ENCODE results near the gene RAPGEF1. TPM values are rescaled to one million over a fixed set of nuclear protein-coding genes. Genes with fewer than 3 reads are reported as not detected.
"Not testable (repeated sequence)": the region's sequence is repeated elsewhere in the genome, so short reads cannot be mapped to it uniquely, and the experiment has no call there.

RAPGEF1 gene
- total RNA-seq, 1 donor from 2014 or later, result 32.1 TPM

DNA sequence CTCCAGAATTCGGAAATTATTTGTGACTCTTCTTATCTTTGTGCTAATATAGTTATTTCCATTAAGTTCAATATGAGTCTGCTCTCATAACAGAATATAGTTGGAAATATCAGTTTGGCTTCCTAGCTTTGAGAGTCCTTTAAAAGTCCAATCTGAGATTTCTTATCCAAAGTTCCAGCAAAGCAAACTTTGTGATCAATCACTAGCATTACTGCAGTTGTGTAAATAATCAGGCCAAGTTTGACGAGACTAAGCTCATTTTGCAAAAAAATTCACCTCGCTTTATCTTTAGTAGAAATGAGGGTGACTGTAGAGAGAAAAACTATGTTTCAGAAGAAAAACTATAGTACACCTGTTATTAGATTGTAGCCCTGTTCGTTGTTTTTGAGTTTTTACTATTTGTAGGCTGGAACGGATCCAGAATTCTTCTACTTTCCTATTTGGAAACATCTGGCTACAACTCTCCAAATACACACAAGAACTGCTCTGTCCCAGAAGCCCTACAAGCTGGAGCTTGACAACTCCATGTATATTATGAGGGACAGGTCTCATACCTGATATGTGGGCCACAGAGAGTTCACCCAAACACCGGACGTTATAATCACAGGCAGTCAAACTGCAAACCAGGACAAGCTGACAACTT is 47.8 kb downstream of the RAPGEF1 start:
- DNase-seq (ENCODE audit: low read depth in 2 of 2), result peak in 1 of 2 donors; percentile 53

DNA sequence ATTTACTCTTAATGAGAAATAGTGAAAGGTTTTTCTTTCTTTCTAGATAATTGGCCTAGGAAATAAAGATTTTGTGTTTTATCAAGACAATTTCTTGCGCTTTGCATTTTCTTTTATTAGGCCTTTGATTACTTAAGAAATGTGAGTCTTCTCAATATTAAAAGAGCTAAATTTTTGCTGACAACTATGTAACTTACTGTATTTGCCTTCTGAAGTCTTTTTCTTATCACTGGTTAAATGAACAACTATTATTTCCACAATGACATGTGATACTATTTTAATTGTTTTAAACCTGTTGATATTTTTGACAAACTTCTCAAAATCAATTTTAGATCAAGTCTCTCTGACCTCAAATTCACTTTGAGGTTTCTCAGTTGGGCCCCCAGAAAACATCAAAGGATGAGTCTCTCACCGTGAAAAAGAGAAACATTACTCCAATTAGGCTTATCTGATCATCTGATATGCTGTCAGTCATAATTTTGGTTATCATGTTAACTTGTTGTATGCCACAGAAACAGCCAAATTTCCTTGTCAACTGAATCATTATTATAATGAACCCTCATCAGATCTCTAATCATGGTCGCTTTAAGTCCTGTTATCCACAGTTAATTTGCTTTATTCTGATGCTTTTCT is 48.8 kb downstream of the RAPGEF1 start:
- no peak for DNase-seq (ENCODE audit: low read depth in 2 of 2)

DNA sequence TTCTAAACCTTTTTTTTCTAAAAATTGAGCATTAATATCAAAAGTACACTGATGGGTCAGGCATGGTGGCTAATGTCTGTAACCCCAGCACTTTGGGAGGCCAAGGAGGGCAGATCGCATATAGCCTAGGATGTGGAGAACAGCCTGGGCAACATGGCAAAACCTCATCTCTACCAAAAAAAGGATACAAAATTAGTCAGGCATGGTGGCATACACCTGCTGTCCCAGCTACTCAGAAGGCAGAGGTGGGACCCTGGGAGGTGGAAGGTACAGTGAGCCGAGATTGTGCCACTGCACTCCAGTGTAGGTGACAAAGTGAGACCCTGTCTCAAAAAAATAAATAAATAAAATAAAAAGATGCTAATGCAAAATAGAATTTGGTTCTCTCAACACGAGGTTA is 49.4 kb downstream of the RAPGEF1 start:
- no peak for DNase-seq (ENCODE audit: low read depth in 2 of 2)

DNA sequence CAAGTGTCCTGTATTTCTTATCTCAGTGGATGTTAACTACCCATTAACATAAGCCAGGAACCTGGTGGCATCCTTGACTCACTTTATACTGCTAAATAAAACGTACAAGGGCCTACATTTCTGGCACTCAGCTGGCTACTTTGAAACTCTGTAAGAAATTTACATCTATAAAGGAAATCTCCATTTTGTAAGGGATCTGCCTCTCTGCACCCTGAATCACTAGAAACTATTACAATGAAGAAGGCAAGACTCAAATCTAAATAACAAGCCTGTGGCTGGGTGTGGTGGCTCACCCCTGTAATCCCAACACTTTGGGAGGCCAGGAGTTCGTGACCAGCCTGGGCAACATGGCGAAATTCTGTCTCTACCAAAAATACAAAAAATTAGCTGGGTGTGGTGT is 51.5 kb downstream of the RAPGEF1 start:
- DNase-seq (ENCODE audit: low read depth in 2 of 2), result no peak

DNA sequence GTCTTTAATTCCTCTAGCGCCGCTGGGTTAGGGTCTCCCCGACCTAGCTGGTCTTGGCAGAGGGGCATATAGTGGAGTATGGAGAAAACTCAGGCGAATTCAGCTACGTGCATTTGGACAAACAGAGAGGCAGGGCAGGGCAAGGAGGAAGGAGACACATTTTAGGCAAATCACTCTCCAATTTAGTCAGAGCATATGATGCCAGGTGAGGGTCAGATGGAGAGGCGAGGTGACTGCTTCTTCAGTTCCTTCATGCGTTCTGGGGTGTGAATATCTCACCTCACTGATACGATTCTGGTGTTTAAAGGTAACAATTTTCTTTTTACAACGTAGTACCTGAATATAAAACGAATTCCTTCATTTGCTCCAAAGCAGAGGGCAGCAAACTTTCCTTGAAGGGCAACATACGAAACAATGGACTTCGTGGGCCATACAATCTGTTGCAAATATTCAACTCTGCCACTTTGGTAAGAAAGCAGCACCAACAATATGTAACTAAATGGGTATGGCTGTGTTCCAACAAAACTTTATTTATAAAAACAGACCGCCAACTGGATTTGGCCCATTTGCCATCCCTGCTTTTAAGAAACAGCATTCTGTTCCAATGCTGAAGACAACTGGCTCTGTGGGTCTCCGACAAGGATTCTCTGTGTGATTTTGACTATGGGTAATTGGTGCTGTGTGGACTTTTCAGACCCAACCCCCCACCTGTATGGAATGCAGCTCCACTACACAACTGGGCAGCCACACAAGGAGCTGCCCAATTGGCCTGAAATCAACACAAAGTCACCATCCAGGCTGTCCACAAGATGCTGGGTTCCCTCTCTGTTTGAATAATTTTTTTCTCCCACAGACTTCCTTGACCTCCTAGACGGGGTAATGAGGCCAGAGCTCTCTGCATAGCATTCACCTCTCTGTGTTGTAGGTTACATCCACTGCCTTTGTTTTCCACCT is 53.8 kb downstream of the RAPGEF1 start:
- no peak for DNase-seq (ENCODE audit: low read depth in 2 of 2)

DNA sequence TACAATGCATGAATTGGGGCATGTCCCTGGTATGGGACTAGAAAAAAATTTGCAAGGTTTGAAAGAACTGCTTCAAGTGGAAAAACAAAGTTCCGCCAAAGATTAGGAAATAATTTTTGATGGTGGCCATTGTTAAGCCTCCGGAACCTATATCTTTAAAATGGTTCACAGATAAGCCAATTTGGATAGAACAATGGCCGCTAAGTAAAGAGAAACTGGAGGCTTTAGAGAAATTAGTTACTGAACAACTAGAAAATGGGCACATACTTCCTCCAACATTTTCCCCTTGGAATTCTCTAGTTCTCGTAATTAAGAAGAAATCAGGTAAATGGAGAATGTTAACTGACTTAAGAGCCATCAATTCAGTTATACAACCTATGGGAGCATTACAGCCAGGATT is 56.8 kb downstream of the RAPGEF1 start:
- DNase-seq (ENCODE audit: low read depth in 2 of 2), result not testable (repeated sequence)

DNA sequence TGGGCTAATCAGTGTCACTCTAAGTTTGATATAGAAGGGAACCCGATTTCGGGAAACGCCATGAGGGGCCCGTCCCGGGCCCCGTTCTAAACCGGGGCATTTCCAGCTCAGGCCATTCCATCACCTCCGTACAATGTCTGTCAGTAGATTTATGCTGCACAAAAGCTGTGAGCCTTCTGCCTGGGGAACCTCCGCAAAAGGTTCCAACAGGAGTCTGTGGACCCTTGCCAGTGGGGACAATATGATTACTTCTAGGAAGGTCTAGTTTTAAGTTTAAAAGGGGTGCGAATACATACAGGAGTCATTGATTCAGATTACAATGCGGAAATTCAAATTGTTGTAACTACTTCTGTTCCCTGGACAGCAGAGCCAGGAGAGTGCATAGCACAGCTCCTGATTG is 57.6 kb downstream of the RAPGEF1 start:
- peak in 1 of 2 donors; percentile 58 for DNase-seq (ENCODE audit: low read depth in 2 of 2)

DNA sequence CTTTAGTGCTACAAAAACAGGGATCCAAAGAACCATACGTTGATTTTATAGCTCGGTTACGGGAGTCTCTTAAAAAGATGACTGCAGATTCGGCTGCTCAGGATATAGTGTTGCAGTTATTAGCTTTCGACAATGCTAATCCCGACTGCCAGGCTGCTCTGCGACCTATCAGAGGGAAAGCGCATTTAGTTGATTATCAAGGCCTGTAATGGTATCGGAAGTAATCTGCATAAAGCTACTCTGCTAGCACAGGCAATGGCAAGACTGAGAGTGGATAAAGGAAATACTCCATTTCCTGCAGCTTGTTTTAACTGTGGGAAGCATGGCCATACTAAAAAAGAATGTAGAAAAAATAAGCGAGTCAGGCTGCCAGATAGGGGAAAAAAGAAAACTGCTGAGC is 58.0 kb downstream of the RAPGEF1 start:
- peak; percentile 70 to 72 for DNase-seq (ENCODE audit: low read depth in 2 of 2)

DNA sequence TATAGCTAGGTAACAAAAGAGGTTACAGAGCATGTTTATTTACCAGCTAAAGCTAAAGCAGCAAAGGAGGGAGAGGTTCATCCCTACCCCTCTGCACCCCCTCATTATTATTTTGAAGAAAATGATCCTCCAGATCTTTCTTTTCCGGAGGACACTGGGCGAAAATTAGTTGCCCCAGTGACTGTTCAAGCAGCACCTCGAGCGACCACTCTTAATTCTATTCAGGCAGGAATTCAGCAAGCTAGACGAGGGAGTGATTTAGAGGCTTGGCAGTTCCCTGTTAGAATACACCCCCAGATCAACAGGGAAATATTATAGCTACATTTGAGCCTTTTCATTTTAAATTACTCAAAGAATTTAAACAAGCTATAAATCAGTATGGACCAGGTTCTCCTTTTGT is 58.8 kb downstream of the RAPGEF1 start:
- not testable (repeated sequence) for DNase-seq (ENCODE audit: low read depth in 2 of 2)

DNA sequence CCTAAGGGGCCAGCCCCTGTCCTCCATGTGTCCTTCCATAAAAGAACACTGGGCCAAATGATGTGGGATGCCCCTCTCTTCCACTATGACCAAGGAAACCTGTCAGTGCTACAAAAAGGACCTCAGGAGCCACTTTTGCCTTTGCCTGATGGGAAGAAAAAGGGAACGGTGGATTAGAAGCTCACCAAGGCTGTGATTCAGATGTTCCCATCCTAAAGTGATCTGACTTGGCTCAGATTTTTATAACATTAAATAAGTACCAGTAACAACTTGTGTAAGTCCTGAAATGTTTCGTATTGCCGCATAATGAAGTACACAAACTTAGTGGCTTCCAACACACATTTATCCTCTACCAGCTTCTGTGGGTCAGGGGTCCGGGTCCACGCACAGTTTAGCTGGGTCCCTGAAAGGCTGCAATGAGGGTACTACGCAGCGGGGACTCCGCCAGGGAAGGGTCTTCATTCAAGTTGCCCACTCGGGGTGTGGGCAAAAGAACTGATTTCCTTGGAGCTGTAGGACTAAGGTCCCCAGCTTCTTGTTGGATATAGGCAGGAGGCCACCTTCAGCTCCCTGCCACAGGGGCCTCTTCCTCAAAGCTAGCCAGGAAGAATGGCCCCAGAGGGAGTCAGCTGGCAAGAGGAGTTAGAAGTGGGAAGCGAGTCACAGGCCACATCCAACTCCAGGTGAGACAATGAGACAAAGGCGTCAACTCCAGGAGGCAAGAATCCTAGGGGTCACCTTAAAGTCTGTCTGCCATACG is 60.4 kb downstream of the RAPGEF1 start:
- DNase-seq (ENCODE audit: low read depth in 2 of 2), result no peak

DNA sequence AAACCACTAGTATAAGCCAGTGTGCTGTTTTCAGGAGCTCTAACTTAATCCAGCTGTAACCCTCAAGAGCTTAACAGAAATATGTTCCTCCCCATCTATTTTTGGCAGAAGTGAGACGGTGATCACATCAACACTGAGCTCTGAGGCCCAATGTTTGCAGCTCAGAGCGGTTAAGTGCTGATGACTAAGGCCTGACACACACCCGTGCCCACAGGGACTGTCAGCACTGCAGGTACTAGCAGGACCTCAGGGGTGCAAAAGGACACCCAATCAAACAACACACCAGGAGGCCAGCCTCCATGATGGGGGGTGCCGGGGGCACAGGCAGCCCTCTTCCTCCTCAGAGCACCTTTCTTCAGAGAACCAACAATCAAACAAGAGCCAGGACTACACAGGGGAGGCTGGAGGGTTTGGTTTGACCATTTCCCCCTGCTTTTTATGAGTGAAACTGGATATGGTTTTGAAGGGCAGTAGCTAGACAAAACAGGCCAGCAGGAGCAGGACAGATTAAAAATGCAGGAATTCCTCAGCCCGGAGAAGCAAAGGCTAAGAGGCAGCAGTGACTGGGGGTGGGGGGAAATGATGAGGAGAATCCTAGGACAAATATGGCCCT is 61.3 kb downstream of the RAPGEF1 start:
- peak; percentile 75 to 91 for DNase-seq (ENCODE audit: low read depth in 2 of 2)

DNA sequence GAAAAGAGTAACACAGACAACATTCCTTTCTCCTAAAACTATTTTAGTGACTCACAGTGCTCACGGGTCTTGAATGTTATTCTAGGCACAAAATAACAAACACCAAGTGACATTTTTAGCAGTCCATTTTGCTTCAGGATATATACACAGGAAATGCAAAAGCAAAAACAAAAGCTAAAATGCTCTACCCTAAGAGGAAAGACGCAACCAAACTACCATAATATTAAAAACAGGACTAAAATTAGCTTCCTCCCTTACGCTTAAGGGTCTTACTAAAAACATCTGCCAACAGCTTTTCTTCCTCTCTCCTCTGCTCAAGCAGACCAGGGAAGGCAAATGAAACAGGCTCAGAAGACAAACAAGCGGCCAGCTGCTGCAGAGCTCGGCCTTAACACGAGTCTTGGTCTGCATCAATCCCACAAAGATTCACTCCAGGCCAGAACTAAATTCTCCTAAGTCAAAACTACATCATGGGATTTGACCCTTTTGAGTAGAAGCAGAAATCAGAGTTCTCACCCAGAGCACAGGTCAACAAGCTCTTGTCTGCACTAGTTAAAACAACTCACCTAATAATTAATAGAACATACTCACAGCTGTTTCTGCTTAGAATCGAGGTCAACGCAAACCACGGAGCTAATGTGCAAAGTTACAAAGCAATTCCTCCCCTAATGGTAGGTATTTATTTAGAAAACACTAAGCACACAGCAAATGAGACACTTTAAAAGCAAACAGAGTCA is 62.3 kb downstream of the RAPGEF1 start:
- peak; percentile 73 to 87 for DNase-seq (ENCODE audit: low read depth in 2 of 2)

DNA sequence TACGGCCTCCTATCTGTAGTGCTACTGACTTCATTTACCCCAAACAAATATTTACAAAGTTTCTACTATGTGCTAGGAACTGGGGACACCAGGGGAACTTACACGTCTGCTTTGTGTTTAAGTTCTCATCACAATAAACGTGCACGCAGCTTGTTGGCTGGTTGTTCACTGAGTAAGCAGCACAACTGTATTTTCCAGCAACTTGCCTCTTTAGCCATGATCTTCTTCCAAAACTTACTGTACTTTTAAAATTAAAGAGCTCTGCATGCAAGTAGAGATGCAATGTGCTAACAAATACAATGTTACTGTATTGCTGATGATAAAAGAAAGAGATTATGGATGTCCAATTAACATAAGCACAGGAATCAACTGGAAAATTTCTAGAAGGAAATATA is 62.8 kb downstream of the RAPGEF1 start:
- DNase-seq (ENCODE audit: low read depth in 2 of 2), result peak; percentile 46 to 50

DNA sequence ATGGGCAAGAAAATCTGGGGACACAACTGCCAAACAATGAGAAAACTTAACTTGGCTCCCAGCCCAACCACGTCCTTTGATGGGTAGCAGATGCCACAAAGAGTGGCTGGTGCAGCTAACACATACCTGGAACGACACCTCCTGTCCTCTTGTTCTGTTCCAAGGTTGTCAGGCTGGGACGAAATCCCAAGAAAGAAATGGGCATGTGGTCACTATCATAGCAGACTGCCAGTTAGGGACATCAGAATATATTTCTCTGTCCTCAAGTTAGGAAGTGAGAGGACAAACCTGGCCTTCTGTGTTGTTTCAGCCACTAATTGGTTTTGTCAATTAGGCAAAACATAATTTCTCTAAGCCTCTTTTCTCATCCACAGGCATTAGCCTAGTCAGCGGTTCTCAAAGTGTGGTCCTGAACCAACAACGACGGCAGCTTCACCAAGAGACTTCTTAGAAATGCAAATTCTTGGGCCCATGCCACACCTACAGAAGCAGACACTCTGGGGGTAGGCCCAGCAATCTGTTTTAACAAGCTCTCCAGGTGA is 63.4 kb downstream of the RAPGEF1 start:
- no peak for DNase-seq (ENCODE audit: low read depth in 2 of 2)

DNA sequence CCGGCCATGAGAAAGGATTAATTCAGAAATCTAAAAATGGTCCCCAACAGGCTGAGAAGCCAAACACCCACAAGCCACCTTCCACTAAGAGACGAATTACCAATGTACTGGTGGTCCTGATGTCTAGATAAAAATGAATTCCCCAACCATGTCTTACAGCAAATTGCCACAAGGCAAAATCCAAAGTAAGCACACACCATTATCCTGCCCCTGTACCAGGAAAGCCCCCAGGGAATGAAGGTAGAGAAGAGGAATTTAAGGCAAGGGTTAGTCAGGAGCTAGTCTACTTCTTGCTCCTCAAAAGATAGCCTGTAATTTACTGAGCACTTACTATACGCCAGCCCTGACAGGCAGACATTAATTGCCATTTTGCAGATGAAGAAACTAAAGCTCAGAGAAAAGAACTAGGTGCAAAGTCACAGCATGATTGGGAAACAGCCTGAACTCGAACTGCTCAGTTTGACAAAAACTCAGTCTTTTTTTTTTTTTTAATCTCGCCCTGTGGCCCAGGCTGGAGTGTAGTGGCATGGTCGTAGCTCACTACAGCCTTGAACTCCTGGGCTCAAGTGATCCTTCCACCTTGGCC is 64.3 kb downstream of the RAPGEF1 start:
- no peak for DNase-seq (ENCODE audit: low read depth in 2 of 2)

DNA sequence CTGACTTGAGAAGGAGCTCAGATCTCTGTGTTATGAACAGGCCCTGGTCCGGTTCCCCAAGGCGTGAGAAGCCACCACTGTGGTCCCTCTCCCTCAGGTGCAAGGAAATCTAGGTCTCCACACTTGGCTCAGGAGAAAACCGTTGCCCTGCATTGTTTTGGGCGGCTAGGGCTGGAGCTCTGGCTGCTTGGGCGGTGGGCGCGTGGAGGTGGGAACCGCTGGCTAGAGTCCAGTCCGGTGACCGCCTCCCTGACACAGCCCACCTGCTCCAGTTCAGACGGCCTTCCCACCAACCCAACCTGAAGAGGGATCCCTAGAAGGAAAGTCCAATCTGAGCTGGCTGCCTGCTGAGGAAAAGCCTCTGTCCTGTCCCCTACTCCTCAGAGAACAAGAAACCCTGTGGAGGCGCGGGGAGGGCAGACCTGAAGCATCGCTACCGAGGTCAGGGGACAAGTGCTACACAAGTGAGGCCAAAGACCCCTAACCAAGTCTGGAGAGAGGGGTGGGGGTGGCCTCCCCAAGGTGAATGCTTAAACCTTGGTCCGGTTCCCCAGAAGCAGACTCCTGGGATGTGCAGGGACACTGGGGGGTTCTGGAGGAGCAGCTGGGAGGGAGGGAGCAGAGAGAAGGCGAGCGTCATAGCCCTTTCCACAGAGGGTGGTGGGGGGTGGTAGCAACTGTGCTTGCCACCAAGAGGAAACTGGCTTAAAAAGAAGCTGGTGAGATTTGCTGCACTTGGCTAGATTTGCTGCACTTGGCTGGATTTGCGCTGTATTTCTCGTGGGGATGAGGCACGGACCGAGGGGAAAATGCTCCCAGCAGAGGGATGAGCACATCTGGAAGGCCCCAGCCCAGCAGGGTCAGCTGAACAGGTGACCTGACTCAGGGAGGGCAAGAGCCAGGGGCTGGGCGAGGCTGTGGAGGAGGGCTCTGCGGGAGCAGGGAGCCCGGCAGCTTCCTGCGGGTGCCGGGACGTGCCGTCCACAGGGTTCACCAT is 65.2 kb downstream of the RAPGEF1 start:
- no peak for DNase-seq (ENCODE audit: low read depth in 2 of 2)

DNA sequence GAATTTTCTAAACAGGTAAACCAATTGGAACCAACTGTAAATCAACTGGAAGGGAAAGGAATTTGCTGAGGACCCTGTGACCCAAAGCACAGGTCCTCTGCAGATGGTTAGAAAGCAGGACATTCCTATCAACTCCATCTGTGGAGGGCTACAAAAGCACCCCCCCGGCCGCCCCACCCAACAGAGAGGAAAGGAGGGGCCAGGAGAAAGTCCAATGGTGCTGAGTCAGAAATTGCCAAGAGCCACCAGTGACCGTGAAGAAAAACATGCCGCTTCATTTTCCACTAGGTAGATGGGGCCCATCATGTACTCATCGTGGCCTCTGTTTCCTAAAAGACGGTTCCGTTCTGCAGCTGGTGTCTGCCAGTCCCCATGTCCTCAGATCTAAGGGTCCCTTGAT is 66.3 kb downstream of the RAPGEF1 start:
- DNase-seq (ENCODE audit: low read depth in 2 of 2), result no peak

DNA sequence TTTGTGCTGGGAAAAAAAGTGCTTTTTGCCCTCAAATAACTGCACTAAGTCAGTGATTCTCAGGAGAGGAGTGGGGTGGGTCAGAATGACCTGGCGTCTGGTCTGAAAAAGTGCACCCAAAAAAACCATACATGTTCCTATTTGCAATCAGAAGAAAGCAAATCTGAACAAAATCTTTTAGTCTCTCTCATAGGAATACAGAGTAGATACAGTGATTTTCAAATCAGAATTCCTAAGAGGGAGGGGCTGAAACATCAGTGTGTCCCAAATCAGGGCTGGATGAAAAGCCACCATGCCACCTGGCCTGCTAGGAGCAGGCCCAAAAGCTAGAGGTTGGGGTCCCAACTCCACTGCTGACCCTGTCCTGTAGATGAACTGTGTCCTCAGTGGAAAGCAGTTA is 66.8 kb downstream of the RAPGEF1 start:
- no peak for DNase-seq (ENCODE audit: low read depth in 2 of 2)

DNA sequence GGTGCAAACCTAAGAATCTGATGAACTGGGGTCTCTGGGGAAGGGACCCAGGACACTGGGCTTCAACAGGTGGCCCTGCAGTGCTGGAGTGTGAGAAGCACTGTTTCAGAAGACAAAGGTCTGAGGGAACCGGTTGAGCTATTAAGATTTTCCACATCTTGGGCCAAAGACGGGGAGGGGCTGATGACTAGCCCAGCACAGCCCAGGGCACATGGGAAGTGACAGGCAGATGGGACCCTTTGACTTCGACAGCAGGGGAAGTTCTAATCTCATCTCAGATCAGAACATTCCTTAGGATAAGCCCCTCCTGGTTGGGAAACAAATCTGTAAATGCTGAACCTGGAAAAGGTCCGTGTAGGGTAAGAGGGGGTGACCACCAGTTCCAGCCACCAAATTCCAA is 67.4 kb downstream of the RAPGEF1 start:
- DNase-seq (ENCODE audit: low read depth in 2 of 2), result peak in 1 of 2 donors; percentile 51
